Mesothelial cell of epicardium (in vitro differentiated cells): ENCODE results near the gene GIPC3. TPM values are rescaled to one million over a fixed set of nuclear protein-coding genes. Genes with fewer than 3 reads are reported as not detected.

Experiments
- DNase-seq, 2 experiments: peaks; one replicate each; pipeline ENCODE4 v3.0.0; 2021; ENCODE audit warnings: low spot score in 2 of 2; ENCODE audit not compliant: unreplicated experiment in 2 of 2
- H3K27ac Mint-ChIP-seq: 2 replicates; pipeline ENCODE4 v1.8.0; 2021; ENCODE audit warnings: mixed read lengths
- H3K27me3 Mint-ChIP-seq: 2 replicates; pipeline ENCODE4 v1.8.0; 2021; ENCODE audit warnings: low read depth, mixed read lengths
- H3K36me3 Mint-ChIP-seq: 2 replicates; pipeline ENCODE4 v1.8.0; 2021; ENCODE audit warnings: mixed read lengths
- H3K4me1 Mint-ChIP-seq: 2 replicates; pipeline ENCODE4 v1.8.0; 2021; ENCODE audit warnings: mixed read lengths
- H3K4me3 Mint-ChIP-seq: 2 replicates; pipeline ENCODE4 v1.8.0; 2021; ENCODE audit warnings: mild to moderate bottlenecking, moderate library complexity, mixed read lengths
- H3K9me3 Mint-ChIP-seq: 2 replicates; pipeline ENCODE4 v1.8.0; 2021; ENCODE audit warnings: mixed read lengths
- total RNA-seq: library from RNA; stranded (reverse); gene quantifications from 3 replicates; pipeline ENCODE4 v1.2.1, GENCODE V29; 2021
- TF ChIP-seq, protein P1 (sequence below): fragments of 200-600 bp; sonication (generic); IDR thresholded peaks from one replicate; pipeline ENCODE4 v1.5.0; 2021; ENCODE audit warnings: antibody characterized with exemption; ENCODE audit not compliant: unreplicated experiment

GIPC3 gene
- total RNA-seq, 1 donor from 2014 or later: 0.07 TPM

DNA sequence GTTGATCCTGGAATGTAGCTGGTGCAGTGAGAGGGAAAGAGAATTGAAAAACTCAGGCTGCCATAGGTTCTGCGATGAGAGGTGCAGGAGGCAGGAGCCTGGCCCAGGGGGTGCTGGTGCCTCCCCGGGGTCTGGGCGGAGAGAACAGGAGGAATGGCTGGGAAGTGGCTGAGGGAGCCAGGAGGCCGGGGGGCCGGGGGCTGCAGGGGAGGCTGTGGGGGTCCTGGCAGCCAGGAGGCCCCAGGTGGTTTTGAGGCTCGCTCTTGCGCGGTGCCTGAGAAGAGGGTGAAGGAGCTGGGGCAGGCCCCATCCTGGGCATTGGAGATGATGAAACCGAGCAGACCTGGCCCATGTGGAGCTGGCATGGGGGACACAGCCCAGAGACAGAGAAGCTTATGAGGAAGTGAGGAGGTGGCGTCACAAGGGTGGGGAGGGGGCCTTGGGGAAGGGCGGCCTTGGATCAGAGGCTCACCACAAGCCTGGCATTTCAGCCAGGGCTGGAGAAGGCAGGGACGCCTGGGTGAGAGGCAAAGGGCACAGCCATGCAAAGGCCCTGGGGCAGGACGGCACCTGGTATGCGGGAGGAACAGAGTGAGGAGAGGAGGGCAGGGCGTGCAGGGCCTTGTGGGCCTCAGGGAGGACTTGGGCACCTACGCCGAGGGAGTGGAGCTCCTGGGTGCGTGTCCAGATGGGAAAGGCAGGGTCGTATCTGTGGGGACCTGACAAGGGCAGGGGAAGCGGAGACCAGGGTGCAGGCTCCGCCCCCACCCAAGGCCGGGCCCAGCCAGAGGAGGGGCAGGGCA, 47.6 kb upstream of the GIPC3 start:
- H3K9me3 Mint-ChIP-seq: no peaks in the 10 kb centered on the region
- no peak overlapping the region for H3K27ac Mint-ChIP-seq
- TF ChIP-seq, protein P1, sequence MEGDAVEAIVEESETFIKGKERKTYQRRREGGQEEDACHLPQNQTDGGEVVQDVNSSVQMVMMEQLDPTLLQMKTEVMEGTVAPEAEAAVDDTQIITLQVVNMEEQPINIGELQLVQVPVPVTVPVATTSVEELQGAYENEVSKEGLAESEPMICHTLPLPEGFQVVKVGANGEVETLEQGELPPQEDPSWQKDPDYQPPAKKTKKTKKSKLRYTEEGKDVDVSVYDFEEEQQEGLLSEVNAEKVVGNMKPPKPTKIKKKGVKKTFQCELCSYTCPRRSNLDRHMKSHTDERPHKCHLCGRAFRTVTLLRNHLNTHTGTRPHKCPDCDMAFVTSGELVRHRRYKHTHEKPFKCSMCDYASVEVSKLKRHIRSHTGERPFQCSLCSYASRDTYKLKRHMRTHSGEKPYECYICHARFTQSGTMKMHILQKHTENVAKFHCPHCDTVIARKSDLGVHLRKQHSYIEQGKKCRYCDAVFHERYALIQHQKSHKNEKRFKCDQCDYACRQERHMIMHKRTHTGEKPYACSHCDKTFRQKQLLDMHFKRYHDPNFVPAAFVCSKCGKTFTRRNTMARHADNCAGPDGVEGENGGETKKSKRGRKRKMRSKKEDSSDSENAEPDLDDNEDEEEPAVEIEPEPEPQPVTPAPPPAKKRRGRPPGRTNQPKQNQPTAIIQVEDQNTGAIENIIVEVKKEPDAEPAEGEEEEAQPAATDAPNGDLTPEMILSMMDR: no peak
- peaks cover 5% of the 10 kb centered on the region for H3K4me1 Mint-ChIP-seq
- H3K4me3 Mint-ChIP-seq: no peak overlapping the region
- DNase-seq: no peak
- peaks cover 18% of the 10 kb centered on the region for H3K36me3 Mint-ChIP-seq
- no peaks in the 10 kb centered on the region for H3K27me3 Mint-ChIP-seq

DNA sequence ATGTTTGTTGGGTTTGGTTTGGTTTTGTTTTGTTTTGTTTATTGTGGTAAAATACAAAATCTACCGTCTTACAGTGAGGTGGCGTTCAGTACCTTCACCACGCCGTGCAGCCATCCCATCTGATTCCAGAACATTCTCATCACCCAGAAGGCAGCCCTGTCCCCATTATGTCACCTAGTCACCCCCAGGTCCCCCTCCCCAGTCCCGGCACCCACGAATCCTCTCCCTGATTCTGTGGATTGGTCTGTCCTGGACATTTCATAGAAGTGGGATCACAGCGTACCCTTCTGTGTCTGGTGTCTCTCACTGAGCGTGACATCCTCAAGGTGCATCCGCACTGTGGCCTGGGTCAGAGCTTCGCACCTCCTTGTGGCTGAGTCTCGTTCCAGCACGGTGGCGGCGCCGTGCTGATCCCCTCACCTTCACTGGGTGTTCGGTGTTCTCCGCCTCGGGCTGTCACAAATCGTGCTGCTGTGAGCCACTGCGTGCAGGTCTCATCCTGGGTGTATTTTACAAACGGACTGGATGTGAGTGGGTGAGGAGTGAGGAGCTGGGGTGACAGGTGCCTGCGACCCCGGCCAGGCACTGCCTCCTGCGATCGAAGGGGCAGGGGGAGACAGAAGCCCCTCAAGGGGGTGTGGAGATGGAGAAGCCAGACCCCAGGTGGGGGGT, 46.9 kb upstream of the GIPC3 start:
- Mint-ChIP-seq H3K4me1 (peaks cover 5% of the 10 kb centered on the region), H3K4me3 (no peak overlapping the region), H3K9me3 (no peaks in the 10 kb centered on the region), H3K36me3 (peaks cover 17% of the 10 kb centered on the region), H3K27ac (peak overlapping the region; percentile 67), H3K27me3 (no peaks in the 10 kb centered on the region)
- TF ChIP-seq, protein P1: no peak
- DNase-seq: no peak

GRCh38 chr19:3538965-3539755, 46.1 kb upstream of the GIPC3 start, which contains the start of gene TEKTIP1:
Gene TEKTIP1 (plus strand): TSS chr19:3539174. CDS start chr19:3539178, 4 bp downstream.
- Mint-ChIP-seq H3K27me3 (no peaks in the 10 kb centered on the region), H3K4me1 (peaks cover 5% of the 10 kb centered on the region), H3K27ac (peak within 1 kb of the TSS; percentile 67), H3K9me3 (no peaks in the 10 kb centered on the region), H3K4me3 (no peak within 1 kb of the TSS), H3K36me3 (peaks cover 13% of the 10 kb centered on the region)
- no peak for DNase-seq
- TF ChIP-seq, protein P1: no peak

- peaks cover 10% of the 10 kb centered on the region for H3K36me3 Mint-ChIP-seq
- no peak overlapping the region for H3K4me3 Mint-ChIP-seq
- no peaks in the 10 kb centered on the region for H3K27me3 Mint-ChIP-seq
- H3K4me1 Mint-ChIP-seq: peaks cover 5% of the 10 kb centered on the region
- peak overlapping the region; percentile 12 for H3K27ac Mint-ChIP-seq
- TF ChIP-seq, protein P1: no peak
- no peak for DNase-seq
- H3K9me3 Mint-ChIP-seq: no peaks in the 10 kb centered on the region
Measured at GRCh38 chr19:3539756-3540118, 45.5 kb upstream of the GIPC3 start.

DNA sequence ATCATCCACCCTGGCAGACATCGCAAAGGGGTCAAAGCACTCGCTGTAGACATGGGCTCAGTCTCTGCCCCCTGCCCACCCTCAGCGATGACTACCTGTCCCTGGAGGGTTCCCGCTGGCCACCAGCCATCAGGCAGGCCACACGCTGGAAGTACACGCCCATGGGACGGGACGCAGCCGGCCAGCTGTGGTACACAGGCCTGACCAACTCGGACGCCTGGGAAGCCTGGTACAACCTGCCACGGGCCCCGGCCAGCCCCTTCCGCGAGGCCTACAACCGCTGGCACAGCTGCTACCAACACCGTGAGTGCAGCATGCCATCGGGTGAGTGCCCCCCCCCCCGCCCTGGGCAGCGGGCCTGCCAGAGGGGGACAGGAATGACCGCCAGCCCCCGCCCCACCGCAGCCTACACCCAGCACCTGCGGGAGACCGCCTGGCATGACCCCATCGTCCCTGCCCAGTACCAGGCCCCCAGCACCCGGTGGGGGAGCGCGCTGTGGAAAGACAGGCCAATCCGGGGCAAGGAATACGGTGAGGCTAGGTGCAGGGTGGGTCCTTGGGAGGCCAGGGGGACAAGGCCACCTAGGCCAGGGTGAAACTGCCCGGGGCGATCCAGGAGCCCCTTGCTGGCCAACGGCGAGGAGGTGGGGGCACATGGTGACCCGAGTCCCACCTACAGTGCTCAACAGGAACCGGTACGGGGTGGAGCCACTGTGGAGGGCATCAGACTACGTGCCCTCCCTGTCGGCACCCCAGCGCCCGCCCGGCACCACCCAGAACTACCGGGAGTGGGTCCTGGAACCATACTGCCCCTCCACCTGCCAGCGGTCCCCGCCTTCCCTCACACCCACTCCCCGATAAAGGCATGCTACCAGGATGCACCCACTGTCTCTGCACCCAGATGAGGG, 41.9 kb upstream of the GIPC3 start:
- Mint-ChIP-seq H3K27ac (no peak overlapping the region), H3K36me3 (peaks cover 5% of the 10 kb centered on the region), H3K4me3 (no peak overlapping the region), H3K9me3 (no peaks in the 10 kb centered on the region), H3K27me3 (no peaks in the 10 kb centered on the region), H3K4me1 (peaks cover 4% of the 10 kb centered on the region)
- no peak for DNase-seq
- TF ChIP-seq, protein P1: no peak
